ENCODE data around the gene RBM19.

- TF ChIP-seq POLR2A (IDR thresholded peaks at IDR 0.05) = no peak
- no peak for TF ChIP-seq CTCF (IDR thresholded peaks at IDR 0.05 in 8 of 11, conservative IDR thresholded peaks at IDR 0.05 in 3 of 11)
- TF ChIP-seq POLR2AphosphoS5 (IDR thresholded peaks at IDR 0.05) = no peak
These were observed 19.9 kb downstream of the RBM19 start for GRCh38 chr12:113946175-113946574.
